ENCODE results near the gene DAND5.

DAND5 gene

GRCh38 chr19:12986726-12987125, 17.4 kb downstream of the DAND5 start:
- Mint-ChIP-seq H3K36me3 (ENCODE audit: low read depth) (no peaks in the 10 kb centered on the region), H3K27me3 (peaks cover 8% of the 10 kb centered on the region), H3K4me1 (ENCODE audit: low read depth) (peaks cover 8% of the 10 kb centered on the region), H3K27ac (no peak overlapping the region), H3K9me3 (no peaks in the 10 kb centered on the region), H3K4me3 (no peak overlapping the region)
- intact Hi-C loops (cut with micrococcal nuclease), result no loop called here

- Mint-ChIP-seq H3K36me3 (ENCODE audit: low read depth) (no peaks in the 10 kb centered on the region), H3K4me3 (no peak overlapping the region), H3K27ac (no peak overlapping the region), H3K4me1 (ENCODE audit: low read depth) (peaks cover 8% of the 10 kb centered on the region), H3K9me3 (no peaks in the 10 kb centered on the region), H3K27me3 (peaks cover 9% of the 10 kb centered on the region)
- intact Hi-C loops (cut with micrococcal nuclease), result no loop called here
These were observed 17.8 kb downstream of the DAND5 start for GRCh38 chr19:12987190-12987589.

GRCh38 chr19:12987781-12988180, 18.4 kb downstream of the DAND5 start:
- Mint-ChIP-seq H3K36me3 (ENCODE audit: low read depth) (no peaks in the 10 kb centered on the region), H3K4me3 (no peak overlapping the region), H3K9me3 (no peaks in the 10 kb centered on the region), H3K27me3 (peaks cover 11% of the 10 kb centered on the region), H3K4me1 (ENCODE audit: low read depth) (peaks cover 8% of the 10 kb centered on the region), H3K27ac (no peak overlapping the region)
- intact Hi-C loops (cut with micrococcal nuclease), result no loop called here

GRCh38 chr19:12990431-12990830, 21.1 kb downstream of the DAND5 start:
- H3K36me3 Mint-ChIP-seq (ENCODE audit: low read depth), result peaks cover 4% of the 10 kb centered on the region
- no peak overlapping the region for H3K4me3 Mint-ChIP-seq
- H3K27me3 Mint-ChIP-seq, result peaks cover 25% of the 10 kb centered on the region
- no peak overlapping the region for H3K27ac Mint-ChIP-seq
- intact Hi-C loops (cut with micrococcal nuclease), result no loop called here
- peaks cover 8% of the 10 kb centered on the region for H3K4me1 Mint-ChIP-seq (ENCODE audit: low read depth)
- no peaks in the 10 kb centered on the region for H3K9me3 Mint-ChIP-seq

- H3K36me3 Mint-ChIP-seq (ENCODE audit: low read depth), result peaks cover 4% of the 10 kb centered on the region
- peaks cover 24% of the 10 kb centered on the region for H3K27me3 Mint-ChIP-seq
These were observed 21.5 kb downstream of the DAND5 start for GRCh38 chr19:12990853-12991252.

GRCh38 chr19:12991296-12991695, 21.9 kb downstream of the DAND5 start:
- Mint-ChIP-seq H3K4me3 (no peak overlapping the region), H3K36me3 (ENCODE audit: low read depth) (peaks cover 4% of the 10 kb centered on the region), H3K27ac (no peak overlapping the region), H3K9me3 (no peaks in the 10 kb centered on the region), H3K4me1 (ENCODE audit: low read depth) (peaks cover 12% of the 10 kb centered on the region), H3K27me3 (peaks cover 27% of the 10 kb centered on the region)
- intact Hi-C loops (cut with micrococcal nuclease), result no loop called here

More at GRCh38 chr19:12990853-12991252, 21.5 kb downstream of the DAND5 start:
- no peak overlapping the region for H3K4me3 Mint-ChIP-seq
- H3K27ac Mint-ChIP-seq, result no peak overlapping the region
- H3K9me3 Mint-ChIP-seq, result no peaks in the 10 kb centered on the region
- peaks cover 8% of the 10 kb centered on the region for H3K4me1 Mint-ChIP-seq (ENCODE audit: low read depth)
- intact Hi-C loops (cut with micrococcal nuclease), result no loop called here

GRCh38 chr19:12992729-12993128, 23.4 kb downstream of the DAND5 start:
- Mint-ChIP-seq H3K4me1 (ENCODE audit: low read depth) (peaks cover 12% of the 10 kb centered on the region), H3K4me3 (no peak overlapping the region), H3K27ac (no peak overlapping the region), H3K27me3 (peaks cover 40% of the 10 kb centered on the region), H3K36me3 (ENCODE audit: low read depth) (peaks cover 4% of the 10 kb centered on the region), H3K9me3 (no peaks in the 10 kb centered on the region)
- intact Hi-C loops (cut with micrococcal nuclease), result no loop called here

GRCh38 chr19:12993562-12993961, 24.2 kb downstream of the DAND5 start:
- Mint-ChIP-seq H3K4me1 (ENCODE audit: low read depth) (peaks cover 12% of the 10 kb centered on the region), H3K27ac (no peak overlapping the region), H3K4me3 (no peak overlapping the region), H3K27me3 (peaks cover 45% of the 10 kb centered on the region), H3K9me3 (no peaks in the 10 kb centered on the region), H3K36me3 (ENCODE audit: low read depth) (peaks cover 4% of the 10 kb centered on the region)
- intact Hi-C loops (cut with micrococcal nuclease), result no loop called here

- intact Hi-C loops (cut with micrococcal nuclease), result no loop called here
- Mint-ChIP-seq H3K27me3 (peaks cover 45% of the 10 kb centered on the region), H3K4me1 (ENCODE audit: low read depth) (peaks cover 12% of the 10 kb centered on the region)
These were observed 25.6 kb downstream of the DAND5 start, which contains the start of gene NFIX for GRCh38 chr19:12994701-12995595. NFIX (plus strand) TSS chr19:12995475; CDS start chr19:12995838, 363 bp downstream.

GRCh38 chr19:12995596-12996405, 26.4 kb downstream of the DAND5 start:
- H3K9me3 Mint-ChIP-seq, result no peaks in the 10 kb centered on the region
- peaks cover 43% of the 10 kb centered on the region for H3K27me3 Mint-ChIP-seq
- H3K27ac Mint-ChIP-seq, result peak overlapping the region; percentile 29
- H3K4me3 Mint-ChIP-seq, result peak overlapping the region; percentile 82
- intact Hi-C loops (cut with micrococcal nuclease), result no loop called here
- peaks cover 4% of the 10 kb centered on the region for H3K36me3 Mint-ChIP-seq (ENCODE audit: low read depth)
- peaks cover 12% of the 10 kb centered on the region for H3K4me1 Mint-ChIP-seq (ENCODE audit: low read depth)

More at GRCh38 chr19:12994701-12995595, 25.6 kb downstream of the DAND5 start, which contains the start of gene NFIX:
- peaks cover 4% of the 10 kb centered on the region for H3K36me3 Mint-ChIP-seq (ENCODE audit: low read depth)
- H3K4me3 Mint-ChIP-seq, result peak within 1 kb of the TSS; percentile 82
- H3K9me3 Mint-ChIP-seq, result no peaks in the 10 kb centered on the region
- H3K27ac Mint-ChIP-seq, result peak within 1 kb of the TSS; percentile 29

- H3K9me3 Mint-ChIP-seq, result no peaks in the 10 kb centered on the region
- intact Hi-C loops (cut with micrococcal nuclease), result no loop called here
- peaks cover 4% of the 10 kb centered on the region for H3K36me3 Mint-ChIP-seq (ENCODE audit: low read depth)
- H3K27ac Mint-ChIP-seq, result peak overlapping the region; percentile 29
- H3K4me3 Mint-ChIP-seq, result peak overlapping the region; percentile 82
- H3K4me1 Mint-ChIP-seq (ENCODE audit: low read depth), result peaks cover 12% of the 10 kb centered on the region
- H3K27me3 Mint-ChIP-seq, result peaks cover 43% of the 10 kb centered on the region
These were observed 27.2 kb downstream of the DAND5 start for GRCh38 chr19:12996406-12997094.

GRCh38 chr19:12997179-12997966, 28.0 kb downstream of the DAND5 start:
- no peak overlapping the region for H3K4me3 Mint-ChIP-seq
- no peak overlapping the region for H3K27ac Mint-ChIP-seq
- H3K4me1 Mint-ChIP-seq (ENCODE audit: low read depth), result peaks cover 12% of the 10 kb centered on the region
- peaks cover 4% of the 10 kb centered on the region for H3K36me3 Mint-ChIP-seq (ENCODE audit: low read depth)
- intact Hi-C loops (cut with micrococcal nuclease), result no loop called here
- H3K9me3 Mint-ChIP-seq, result no peaks in the 10 kb centered on the region
- H3K27me3 Mint-ChIP-seq, result peaks cover 41% of the 10 kb centered on the region
